GM19438 (cell line): ENCODE measurements around the gene TOMM40.
"Not testable (repeated sequence)": the region's sequence is repeated elsewhere in the genome, so short reads cannot be mapped to it uniquely, and the experiment has no call there.

Experiments
- ATAC-seq: cut with Tn5 transposase; IDR thresholded peaks from one replicate; pipeline ENCODE4 v1.9.1; 2021; ENCODE audit warnings: low read depth; ENCODE audit not compliant: unreplicated experiment

Gene TOMM40

DNA sequence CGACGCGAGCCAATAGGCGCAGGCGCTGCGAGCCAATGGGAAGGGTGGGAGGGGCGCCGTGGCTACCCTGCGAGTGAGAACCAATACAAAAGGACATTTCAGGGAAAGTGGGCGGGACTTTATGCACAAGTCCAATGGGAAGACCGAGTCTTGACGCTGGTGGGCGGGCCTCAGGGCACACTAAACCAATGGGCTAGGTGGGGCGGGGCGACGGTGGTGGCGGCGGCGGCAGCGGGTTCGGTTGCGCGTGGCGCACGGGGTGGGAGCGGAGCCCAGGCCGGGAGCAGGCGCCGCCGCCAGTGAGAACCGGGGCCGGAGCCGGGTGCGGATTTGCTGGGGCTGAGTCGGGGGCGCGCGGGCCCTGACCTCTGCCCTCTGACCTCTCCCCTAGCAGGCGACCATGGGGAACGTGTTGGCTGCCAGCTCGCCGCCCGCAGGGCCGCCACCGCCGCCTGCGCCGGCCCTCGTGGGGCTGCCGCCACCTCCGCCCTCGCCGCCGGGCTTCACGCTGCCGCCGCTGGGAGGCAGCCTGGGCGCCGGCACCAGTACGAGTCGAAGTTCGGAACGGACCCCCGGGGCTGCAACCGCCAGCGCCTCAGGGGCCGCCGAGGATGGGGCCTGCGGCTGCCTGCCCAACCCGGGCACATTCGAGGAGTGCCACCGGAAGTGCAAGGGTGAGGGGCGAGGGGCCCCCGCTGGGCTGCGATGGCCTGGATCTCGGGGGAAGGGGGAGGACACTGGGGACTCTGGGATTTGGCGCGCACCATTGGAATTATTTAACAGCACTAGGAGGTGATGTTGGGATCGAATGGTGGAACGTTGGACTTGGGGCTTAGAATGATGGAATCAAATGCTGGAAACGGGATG is at the start of gene TOMM40:
TOMM40 (plus strand) TSS at position 239 of the 867 bp plus-strand sequence; CDS start at position 401, 162 bp downstream.
- peak; percentile 60 for ATAC-seq

DNA sequence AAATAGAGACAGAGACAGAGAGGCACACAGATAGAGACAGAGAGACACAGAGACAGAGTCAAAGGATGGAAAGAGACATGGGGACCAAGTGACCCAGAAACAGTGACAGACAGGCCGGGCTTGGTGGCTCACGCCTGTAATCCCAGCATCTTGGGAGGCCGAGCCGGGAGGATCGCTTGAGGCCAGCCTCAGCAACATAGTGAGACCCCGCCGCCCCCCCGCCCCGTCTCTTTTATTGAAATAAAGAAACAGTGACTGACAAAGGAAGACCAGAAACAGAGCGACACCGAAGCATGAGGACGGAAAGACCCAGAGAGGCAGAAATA is 45.8 kb upstream of the TOMM40 start:
- ATAC-seq = no peak

DNA sequence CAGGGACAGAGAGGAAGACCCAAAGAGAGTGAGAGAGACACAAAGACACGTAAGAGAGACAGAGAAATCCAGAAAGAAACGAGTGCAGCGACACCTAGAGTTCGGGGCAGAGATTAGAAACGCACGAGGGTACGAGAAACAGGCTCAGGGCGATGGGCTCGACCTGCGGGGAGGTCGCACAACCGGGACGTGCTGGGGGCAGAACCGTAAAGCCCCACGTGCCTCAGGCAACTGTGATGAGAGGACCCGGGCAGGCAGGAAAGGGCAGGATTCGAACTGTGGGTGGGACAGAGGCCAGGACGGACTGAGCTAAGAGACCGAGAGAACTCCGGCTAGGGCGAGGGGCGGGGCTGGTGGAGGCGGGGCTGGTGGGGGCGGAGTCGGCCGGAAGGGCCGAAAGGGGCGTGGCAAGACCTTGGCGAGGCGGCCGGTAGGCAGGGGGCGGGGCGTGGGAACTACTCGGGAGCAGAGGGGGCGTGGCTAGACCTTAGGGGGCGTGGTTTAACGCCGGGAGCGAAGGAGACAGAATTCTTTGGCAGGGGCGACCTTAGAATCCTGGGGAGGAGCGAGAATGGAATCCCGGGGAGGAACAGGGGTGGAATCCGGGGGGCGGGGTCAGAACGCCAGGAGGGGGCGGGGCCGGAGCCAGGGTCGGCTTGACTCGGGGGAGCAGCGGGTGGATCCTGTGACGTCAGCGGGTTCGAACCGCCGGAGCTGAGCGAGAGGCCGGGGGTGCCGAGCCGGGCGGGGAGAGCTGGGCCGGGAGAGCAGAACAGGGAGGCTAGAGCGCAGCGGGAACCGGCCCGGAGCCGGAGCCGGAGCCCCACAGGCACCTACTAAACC is 45.2 kb upstream of the TOMM40 start, which contains the start of gene NECTIN2:
NECTIN2 (plus strand) TSS at position 686 of the 843 bp plus-strand sequence. CDS start 229 bp downstream, outside the sequence.
- no peak for ATAC-seq

DNA sequence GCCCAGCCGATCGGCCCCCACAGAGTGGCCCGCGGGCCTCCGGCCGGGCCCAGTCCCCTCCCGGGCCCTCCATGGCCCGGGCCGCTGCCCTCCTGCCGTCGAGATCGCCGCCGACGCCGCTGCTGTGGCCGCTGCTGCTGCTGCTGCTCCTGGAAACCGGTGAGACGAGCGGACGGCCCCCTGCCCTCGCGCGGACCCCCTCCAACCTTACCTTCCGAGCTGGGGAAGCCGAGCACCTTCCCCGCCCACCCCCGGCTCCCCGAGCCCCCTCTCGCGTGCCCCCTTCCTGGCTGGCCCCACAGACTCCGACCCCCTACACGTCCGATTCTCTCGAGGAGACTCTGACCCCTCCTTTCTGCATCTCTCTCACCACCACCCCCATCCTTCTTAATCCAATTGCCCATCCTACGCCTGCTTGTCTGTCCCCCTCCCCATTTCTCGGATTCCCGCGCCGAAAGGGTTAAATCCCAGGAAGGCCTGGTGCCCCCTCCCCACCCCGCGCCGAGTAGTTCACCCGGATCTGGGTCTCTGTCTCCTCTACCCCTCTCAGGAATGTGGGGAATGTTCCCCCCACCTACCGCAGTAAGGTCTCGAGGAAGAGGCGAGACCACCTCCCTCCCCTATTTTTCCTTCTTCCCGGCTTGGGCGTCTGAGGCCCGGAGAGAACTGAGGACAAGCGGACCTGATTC is 44.5 kb upstream of the TOMM40 start:
- no peak for ATAC-seq

DNA sequence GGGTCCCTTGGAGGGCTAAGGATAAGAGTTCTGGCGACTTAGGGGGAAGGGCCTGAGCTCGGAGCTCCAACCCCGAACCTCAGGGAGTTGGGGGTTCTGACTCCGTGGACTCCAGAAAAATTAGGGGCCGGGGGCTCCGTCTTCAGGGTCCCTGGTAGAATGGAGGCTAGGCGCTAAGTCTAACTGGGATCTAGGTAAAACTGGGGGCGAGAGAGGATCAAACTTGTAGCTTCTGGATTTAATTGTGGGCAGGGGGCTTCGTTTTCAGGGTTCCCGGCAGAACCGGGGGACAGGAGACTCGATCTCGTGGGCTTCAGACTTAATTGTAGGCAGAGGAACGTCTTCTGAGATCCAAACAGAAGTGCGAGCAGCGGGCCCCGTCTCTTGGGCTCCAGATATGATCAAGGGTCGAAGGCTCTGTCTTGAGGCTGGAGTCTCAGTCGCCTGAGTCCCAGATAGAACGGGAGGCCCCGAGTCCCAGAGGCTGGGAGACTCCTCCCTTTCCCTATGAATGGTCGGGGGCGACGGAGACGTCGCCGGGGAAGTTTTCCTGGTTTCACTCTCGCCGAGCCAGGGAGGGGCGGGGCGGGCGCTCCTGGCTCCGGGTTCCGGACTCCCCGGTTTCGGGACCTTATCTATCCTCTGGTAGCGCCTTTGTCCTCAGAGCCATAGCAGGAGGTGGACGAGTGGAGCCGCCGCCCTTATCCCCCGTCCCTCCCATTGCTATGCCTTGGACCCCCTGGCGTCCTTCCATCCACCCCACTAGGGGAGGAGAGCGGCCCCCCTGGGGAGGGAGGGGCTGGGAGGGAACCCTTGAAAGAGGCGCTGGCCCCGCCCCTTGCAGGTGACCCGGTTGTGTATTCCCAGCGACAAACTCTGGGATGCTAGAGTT is 43.7 kb upstream of the TOMM40 start:
- ATAC-seq = no peak

DNA sequence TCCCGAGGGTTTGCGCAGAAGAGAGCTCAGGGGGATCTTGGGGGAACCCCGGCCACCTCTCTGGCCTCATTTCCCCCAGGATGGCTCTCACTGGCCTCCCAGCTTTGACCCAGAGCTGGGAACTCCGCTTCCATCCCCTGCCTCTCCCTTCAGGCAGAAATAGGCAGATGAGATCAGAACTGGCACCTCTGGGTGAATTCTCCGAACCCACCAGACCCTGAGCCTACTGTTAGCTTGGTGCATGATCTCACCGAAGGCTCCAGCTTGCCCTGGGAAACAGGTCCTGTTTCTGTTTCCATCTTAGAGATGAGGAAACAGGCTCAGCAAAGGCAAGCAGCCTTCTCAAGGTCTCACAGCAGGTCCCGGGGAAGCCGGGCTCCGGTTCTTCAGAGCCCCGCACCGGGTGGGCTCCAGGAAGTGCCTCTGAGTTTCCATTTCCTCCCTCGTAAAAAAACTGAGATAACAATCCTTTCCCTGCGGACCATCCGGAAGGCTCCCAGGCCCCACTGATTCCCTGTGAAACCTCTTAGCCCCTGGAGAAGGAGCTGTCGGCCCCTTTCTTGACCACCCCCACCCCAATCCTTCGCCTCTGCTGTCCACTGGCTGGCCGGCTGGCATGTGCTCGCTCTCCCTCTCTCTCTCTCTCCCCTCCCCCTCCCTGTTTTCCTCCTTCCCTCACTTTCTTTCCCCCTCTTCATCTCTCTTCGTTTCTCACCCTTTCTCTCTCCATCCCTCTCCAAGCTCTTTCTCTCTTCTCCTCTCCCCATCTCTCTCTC is 42.8 kb upstream of the TOMM40 start:
- ATAC-seq = no peak

DNA sequence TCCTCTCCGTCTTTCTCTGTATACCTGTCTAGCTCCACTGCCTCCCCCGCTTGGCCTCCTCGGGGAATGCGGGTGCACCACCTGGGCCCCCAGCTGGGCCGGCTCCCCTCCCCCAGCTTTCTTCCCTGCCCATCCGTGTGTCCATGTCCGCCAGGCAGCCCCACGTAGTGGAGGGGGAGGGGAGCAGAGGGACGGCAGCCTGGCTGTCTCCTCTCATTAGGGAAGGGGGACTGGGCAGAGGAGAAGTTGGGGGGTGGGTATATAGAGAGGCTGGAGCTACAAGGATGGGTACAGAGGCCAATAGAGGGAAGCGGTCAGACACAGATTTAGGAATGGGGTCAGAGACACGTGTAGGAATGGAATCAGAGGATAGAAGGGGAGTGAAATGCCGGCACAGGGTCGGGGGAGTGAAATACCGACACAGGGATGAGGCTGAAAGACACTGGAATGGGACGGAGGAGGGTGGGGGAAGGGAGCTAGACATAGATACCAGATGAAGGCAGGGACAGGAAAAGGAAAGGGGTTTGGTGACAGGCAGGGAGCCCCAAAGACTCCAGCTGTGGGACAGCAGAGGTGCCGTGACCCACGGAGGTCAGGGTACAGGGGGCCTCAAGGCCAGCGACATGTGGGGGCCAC is 42.1 kb upstream of the TOMM40 start:
- no peak for ATAC-seq

DNA sequence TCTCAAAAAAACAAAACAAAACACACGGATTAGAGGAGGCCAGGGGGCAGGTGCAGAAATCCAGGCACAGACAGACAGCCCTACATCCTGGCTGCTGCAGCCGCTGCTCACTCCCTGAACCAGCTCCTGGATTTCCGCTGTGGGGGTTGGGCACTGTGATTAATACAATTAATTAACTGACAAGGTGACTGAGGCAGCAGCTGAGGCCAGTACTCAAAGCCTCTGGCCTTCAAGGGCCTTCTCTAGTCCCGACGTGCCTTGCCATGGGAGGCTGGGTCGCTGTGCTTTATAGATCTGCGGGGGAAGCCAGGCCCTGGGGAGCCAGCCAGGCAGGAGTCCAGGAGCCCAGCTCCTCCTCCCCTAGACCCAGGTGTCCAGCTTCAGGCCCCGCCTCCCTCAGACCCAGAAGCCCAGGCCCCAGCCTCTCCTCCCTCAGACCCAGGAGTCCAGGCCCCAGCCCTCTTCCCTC is 40.4 kb upstream of the TOMM40 start:
- ATAC-seq = no peak

DNA sequence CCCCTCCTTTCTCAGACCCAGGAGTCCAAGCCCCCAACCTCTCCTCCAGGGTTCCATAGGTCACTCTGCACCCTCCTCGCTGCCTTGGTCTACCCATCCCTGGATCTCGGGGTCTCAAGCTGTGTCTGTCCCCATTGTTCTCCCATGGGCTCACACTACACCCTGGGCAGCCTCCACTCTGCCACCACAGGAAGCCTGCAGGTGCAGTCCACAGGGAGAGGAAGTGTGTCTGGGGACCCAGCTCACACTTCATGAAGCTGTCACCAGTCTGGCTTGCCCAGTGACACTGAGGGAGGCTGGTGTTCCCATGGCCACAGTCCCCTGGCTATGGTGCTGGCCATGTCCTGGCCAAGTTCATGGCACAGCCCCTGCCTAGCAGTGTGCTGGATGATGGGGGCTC is 39.6 kb upstream of the TOMM40 start:
- no peak for ATAC-seq

DNA sequence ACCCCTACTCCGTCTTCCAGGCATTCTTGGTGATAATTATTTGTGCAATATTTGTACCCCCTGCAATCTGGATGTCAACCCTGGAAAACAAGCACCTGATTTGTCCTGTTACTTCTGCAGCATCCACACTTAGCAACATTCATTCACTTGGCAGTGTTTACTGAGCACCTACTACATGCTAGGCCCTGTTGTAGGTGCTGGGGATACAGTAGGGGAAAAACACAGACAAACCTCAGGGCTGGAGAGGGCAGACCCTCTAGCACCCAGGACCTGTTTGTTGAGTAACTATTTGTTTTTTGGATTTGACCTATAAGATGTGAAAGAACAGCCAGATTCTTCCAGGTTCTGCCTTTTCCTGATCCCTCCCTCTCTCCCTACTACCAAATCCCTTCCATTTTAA is 35.4 kb upstream of the TOMM40 start:
- no peak for ATAC-seq

DNA sequence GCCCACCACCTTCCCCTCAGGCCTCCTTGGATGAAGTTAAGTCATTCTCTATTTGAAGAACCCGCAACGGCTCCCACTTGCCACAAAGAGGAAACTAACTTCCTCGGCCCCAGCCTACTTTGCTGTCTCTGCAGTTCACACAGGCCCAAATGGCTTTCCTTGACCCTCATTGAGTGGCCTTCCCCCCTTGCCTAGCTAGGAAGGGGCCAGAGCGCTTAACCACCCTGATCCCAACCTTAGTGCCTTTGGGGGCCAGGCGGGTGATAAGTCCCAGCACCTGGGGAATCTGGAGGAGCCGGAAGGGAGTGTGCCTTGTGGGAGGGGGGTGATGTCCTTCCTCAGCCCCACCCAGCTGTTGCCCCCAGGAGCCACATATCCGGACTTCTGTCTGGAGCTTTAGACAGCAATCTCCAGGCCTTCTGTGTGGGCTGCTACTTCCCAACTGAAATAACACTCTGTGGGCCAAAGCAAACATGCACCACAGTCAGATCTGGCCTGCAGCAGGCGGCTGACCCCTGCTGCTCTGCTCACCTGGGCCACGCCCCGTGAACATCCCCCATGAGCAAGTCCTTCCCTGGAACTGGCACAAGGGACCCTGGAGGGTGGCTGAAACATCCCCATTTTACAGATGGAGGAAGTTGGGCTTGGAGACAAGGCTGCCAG is 34.5 kb upstream of the TOMM40 start:
- ATAC-seq = no peak

DNA sequence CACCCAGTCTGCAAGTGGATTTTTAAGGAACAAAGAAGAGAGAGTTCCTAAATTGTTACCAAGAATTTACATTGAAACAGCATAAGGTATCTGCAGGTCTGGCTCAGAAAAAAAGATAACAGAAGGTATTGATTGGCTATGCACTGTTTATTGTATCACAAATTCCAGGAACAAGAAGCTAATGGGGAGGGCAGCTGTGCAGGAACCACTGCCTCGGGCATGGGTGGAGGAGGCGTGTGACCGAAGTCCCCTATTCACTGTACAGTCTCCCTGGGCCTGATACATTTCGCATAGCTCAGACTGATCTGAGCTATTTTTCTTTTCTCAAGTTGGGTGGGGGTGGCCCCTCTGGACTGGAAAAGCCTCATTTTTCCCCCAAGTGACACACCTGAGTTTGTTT is 33.2 kb upstream of the TOMM40 start:
- no peak for ATAC-seq

DNA sequence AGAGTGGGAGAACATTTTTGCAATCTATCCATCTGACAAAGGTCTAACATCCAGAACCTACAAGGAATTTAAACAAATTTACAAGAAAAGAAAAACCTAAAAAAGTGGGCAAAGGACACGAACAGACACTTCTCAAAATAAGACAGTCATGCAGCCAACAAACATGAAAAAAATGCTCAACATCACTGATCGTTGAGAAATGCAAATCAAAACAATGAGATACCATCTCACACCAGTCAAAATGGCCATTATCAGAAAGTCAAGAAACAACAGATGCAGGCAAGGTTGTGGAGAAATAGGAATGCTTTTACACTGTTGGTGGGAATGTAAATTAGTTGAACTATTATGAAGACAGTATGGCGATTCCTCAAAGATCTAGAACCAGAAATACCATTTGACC is 29.5 kb upstream of the TOMM40 start:
- not testable (repeated sequence) for ATAC-seq

DNA sequence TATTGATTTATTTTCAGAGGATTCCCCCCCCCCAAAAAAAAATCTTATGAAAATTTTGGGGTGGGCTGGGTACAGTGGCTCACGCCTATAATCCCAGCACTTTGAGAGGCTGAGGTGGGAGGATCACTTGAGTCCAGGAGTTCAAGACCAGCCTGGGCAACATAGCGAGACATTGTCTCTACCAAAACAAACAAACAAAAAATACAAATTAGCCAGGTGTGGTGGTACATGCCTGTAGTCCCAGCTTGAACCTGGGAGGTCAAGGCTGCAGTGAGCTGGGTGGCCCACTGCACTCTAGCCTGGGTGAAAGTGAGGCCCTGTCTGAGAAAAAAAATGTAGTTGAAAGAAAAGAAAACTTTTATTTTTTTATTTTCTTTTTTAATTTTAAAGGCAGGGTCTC is 27.1 kb upstream of the TOMM40 start:
- no peak for ATAC-seq

DNA sequence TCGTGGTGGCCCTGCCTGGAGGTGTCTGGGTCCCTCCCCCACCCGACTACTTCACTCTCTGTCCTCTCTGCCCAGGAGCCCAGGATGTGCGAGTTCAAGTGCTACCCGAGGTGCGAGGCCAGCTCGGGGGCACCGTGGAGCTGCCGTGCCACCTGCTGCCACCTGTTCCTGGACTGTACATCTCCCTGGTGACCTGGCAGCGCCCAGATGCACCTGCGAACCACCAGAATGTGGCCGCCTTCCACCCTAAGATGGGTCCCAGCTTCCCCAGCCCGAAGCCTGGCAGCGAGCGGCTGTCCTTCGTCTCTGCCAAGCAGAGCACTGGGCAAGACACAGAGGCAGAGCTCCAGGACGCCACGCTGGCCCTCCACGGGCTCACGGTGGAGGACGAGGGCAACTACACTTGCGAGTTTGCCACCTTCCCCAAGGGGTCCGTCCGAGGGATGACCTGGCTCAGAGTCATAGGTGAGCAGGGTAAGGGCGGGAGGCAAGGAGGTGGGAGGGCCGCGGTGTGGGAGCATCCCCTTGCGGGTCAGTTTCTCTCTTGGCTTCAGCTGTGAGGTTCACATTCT is 25.8 kb upstream of the TOMM40 start:
- ATAC-seq = no peak

DNA sequence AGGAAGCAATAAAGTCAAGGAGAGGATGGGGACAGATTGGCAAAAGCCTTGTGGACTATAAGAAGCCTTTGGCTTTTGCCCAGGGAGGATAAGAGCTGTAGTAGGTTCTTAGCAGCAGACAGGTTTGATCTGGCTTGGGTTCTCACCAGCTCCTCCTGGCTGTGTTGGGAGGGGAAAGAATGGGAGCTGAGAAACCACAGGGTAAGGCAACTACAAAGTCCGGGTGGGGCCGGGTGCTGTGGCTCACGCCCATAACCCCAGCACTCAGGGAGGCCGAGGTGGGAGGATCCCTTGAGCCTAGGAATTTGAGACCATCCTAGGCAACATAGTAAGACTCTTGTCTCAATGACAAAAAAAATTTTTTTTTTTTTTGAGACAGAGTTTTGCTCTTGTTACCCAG is 24.4 kb upstream of the TOMM40 start:
- ATAC-seq = no peak

DNA sequence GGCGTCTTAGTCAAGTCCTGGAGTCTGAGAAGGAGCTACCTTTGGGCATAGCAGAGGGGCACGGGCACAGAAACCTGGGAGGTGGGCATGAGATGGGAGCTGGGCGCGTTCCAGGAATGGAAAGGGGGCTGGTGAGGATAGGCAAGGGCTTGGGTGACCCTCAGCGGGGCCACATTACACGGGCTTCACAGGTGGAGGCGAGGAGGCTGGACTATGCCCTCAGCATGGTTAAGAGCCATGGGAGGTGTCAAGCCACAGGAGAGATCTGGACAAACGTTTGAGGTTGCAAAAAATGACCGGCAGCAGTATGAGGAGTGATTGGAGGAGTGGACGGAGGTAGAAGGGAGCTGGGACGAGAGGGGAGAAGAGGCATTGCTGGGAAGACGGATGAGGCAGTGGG is 23.5 kb upstream of the TOMM40 start:
- no peak for ATAC-seq
